ENCODE measurements around the gene CIAO3.

Gene CIAO3

DNA sequence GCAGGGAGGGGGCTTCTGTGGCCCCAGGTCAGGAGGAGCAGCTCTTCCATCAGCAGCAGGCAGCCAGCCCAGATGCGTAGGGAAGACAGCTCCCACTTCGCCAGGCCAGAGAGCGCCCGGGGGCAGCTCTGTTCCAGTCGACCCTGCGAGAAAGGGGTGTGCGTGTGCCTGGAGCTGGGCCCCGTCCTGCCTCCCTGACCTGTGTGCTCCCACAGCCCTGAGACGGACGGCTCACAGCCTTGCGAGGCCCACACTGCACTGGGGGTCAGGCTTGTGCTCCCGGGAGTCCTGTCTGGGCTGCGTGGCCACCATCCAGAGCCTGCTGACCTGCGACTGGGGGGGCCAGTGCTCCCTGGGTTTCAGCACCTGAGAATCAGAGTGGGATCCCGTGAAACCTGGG, 19.3 kb upstream of the CIAO3 start:
- POLR2A ChIA-PET = interaction anchor here (0.7 kb wide), 1 partner anchor 23 kb away, joined by 3 read pairs; no protein-coding TSS in a partner anchor
- TF ChIP-seq, protein P1, sequence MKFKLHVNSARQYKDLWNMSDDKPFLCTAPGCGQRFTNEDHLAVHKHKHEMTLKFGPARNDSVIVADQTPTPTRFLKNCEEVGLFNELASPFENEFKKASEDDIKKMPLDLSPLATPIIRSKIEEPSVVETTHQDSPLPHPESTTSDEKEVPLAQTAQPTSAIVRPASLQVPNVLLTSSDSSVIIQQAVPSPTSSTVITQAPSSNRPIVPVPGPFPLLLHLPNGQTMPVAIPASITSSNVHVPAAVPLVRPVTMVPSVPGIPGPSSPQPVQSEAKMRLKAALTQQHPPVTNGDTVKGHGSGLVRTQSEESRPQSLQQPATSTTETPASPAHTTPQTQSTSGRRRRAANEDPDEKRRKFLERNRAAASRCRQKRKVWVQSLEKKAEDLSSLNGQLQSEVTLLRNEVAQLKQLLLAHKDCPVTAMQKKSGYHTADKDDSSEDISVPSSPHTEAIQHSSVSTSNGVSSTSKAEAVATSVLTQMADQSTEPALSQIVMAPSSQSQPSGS (tag by site-specific recombination; IDR thresholded peaks at IDR 0.05; ENCODE audit: low read depth) = no peak
- CTCF ChIA-PET = no interaction called here
- Histone ChIP-seq H3K4me3 (ENCODE audit: low read depth, low read length) (no peak overlapping the region), H3K4me1 (ENCODE audit: control insufficient read depth, insufficient read depth, low read length) (no peaks in the 10 kb centered on the region), H3K36me3 (ENCODE audit: control insufficient read depth in 2 of 2, insufficient read depth in 1 of 2, low read length in 2 of 2) (no peaks in the 10 kb centered on the region), H3K27ac (ENCODE audit: extremely low read depth, low read depth, low read length) (no peak overlapping the region), H3K9me3 (ENCODE audit: control insufficient read depth, insufficient read depth, low read depth, low read length) (no peaks in the 10 kb centered on the region)

DNA sequence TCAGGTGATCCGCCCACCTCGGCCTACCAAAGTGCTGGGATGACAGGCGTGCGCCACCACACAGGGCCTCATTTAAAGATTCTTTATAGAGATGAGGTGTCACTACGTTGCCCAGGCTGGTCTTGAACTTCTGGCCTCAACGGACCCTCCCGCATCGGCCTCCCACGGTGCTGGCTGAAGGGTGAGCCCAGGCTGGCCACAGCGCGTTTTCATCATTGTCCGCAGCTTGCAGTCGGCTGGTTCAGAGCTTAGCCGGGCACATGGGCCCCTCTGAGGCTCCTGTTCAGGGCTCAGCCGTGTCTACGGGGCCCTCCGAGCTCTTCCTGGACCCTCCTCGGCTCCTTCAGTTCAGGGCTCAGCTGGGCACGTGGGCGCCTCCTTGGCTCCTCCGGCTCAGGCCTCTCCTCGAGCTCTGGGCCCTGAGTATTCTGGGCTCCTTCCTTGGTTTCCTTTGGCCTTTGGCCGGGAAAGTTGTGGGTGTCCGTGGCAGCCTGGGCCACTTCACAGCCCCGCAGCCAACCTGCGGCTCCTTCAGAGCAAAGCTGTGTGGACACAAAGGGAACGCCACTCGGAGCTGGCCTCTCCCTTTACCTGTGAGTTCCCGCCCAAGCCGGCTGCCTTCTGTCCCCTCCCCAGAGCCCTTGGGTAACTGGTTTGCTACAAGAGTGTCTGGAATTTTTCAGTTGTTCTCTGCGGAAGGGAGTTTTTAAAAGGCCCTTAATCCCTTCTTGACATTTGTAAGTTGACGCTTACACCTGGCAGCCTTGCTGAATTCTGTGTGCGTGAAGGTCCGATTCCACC, 18.5 kb upstream of the CIAO3 start:
- no peaks in the 10 kb centered on the region for H3K9me3 ChIP-seq (ENCODE audit: control insufficient read depth, insufficient read depth, low read depth, low read length)
- H3K4me1 ChIP-seq (ENCODE audit: control insufficient read depth, insufficient read depth, low read length) = no peaks in the 10 kb centered on the region
- ChIA-PET CTCF (interaction anchor here (1.5 kb wide), 1 partner anchor 10 kb away, joined by 5 read pairs; no protein-coding TSS in a partner anchor), POLR2A (interaction anchor here (0.7 kb wide), 1 partner anchor 24 kb away, joined by 3 read pairs; no protein-coding TSS in a partner anchor)
- no peak overlapping the region for H3K4me3 ChIP-seq (ENCODE audit: low read depth, low read length)
- no peak for TF ChIP-seq ZBTB8A (tag by site-specific recombination; IDR thresholded peaks at IDR 0.05)
- TF ChIP-seq ZNF274 (IDR thresholded peaks at IDR 0.05; ENCODE audit: low read length) = no peak
- TF ChIP-seq ZNF274 (tag by site-specific recombination; IDR thresholded peaks at IDR 0.05; ENCODE audit: borderline replicate concordance) = no peak
- TF ChIP-seq, protein P2, sequence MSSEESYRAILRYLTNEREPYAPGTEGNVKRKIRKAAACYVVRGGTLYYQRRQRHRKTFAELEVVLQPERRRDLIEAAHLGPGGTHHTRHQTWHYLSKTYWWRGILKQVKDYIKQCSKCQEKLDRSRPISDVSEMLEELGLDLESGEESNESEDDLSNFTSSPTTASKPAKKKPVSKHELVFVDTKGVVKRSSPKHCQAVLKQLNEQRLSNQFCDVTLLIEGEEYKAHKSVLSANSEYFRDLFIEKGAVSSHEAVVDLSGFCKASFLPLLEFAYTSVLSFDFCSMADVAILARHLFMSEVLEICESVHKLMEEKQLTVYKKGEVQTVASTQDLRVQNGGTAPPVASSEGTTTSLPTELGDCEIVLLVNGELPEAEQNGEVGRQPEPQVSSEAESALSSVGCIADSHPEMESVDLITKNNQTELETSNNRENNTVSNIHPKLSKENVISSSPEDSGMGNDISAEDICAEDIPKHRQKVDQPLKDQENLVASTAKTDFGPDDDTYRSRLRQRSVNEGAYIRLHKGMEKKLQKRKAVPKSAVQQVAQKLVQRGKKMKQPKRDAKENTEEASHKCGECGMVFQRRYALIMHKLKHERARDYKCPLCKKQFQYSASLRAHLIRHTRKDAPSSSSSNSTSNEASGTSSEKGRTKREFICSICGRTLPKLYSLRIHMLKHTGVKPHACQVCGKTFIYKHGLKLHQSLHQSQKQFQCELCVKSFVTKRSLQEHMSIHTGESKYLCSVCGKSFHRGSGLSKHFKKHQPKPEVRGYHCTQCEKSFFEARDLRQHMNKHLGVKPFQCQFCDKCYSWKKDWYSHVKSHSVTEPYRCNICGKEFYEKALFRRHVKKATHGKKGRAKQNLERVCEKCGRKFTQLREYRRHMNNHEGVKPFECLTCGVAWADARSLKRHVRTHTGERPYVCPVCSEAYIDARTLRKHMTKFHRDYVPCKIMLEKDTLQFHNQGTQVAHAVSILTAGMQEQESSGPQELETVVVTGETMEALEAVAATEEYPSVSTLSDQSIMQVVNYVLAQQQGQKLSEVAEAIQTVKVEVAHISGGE (tag by site-specific recombination; conservative IDR thresholded peaks at IDR 0.05; ENCODE audit: low read depth) = no peak
- no peak for TF ChIP-seq KLF1 (tag by site-specific recombination; IDR thresholded peaks at IDR 0.05)
- no peak for TF ChIP-seq ZNF571 (tag by site-specific recombination; IDR thresholded peaks at IDR 0.05)
- TF ChIP-seq ZNF121 (tag by site-specific recombination; IDR thresholded peaks at IDR 0.05) = no peak
- no peak for TF ChIP-seq ZNF513 (tag by site-specific recombination; IDR thresholded peaks at IDR 0.05)
- no peak for TF ChIP-seq ZNF548 (tag by site-specific recombination; IDR thresholded peaks at IDR 0.05)
- TF ChIP-seq ZNF311 (tag by site-specific recombination; IDR thresholded peaks at IDR 0.05; ENCODE audit: borderline replicate concordance) = no peak
- TF ChIP-seq ZNF114 (tag by site-specific recombination; IDR thresholded peaks at IDR 0.05) = no peak
- no peak for TF ChIP-seq ZNF585B (tag by site-specific recombination; IDR thresholded peaks at IDR 0.05)
- no peak for TF ChIP-seq ZNF202 (tag by site-specific recombination; IDR thresholded peaks at IDR 0.05; ENCODE audit: borderline replicate concordance)
- TF ChIP-seq ZNF423 (tag by site-specific recombination; IDR thresholded peaks at IDR 0.05) = no peak
- TF ChIP-seq ZNF785 (tag by site-specific recombination; IDR thresholded peaks at IDR 0.05) = no peak
- TF ChIP-seq FEZF1 (tag by site-specific recombination; IDR thresholded peaks at IDR 0.05) = no peak
- no peak for TF ChIP-seq ZNF366 (tag by site-specific recombination; conservative IDR thresholded peaks at IDR 0.05)
- H3K27ac ChIP-seq (ENCODE audit: extremely low read depth, low read depth, low read length) = no peak overlapping the region
- no peaks in the 10 kb centered on the region for H3K36me3 ChIP-seq (ENCODE audit: control insufficient read depth in 2 of 2, insufficient read depth in 1 of 2, low read length in 2 of 2)
